Nephron progenitor cell (in vitro differentiated cells): Measurements from ENCODE around the gene IGSF3.

Source experiments
- DNase-seq: peaks from one replicate; pipeline ENCODE4 v3.0.0; 2021
- H3K27ac Mint-ChIP-seq: 2 replicates; pipeline ENCODE4 v1.8.0; 2021; ENCODE audit warnings: mild to moderate bottlenecking, moderate library complexity, mixed read lengths
- H3K27me3 Mint-ChIP-seq: 2 replicates; pipeline ENCODE4 v1.8.0; 2021; ENCODE audit warnings: mild to moderate bottlenecking, low read depth, mixed read lengths; ENCODE audit not compliant: poor library complexity
- H3K36me3 Mint-ChIP-seq: 2 replicates; pipeline ENCODE4 v1.8.0; 2021; ENCODE audit warnings: low read depth, mixed read lengths
- H3K4me1 Mint-ChIP-seq: 2 replicates; pipeline ENCODE4 v1.8.0; 2021; ENCODE audit warnings: mixed read lengths
- H3K4me3 Mint-ChIP-seq: 2 replicates; pipeline ENCODE4 v1.8.0; 2021; ENCODE audit warnings: mild to moderate bottlenecking, moderate library complexity, mixed read lengths
- H3K9me3 Mint-ChIP-seq: 2 replicates; pipeline ENCODE4 v1.8.0; 2021; ENCODE audit warnings: mild to moderate bottlenecking, moderate library complexity, mixed read lengths
- CTCF ChIP-seq: fragments of 200-600 bp; sonication (generic); IDR thresholded peaks from 2 replicates; pipeline ENCODE4 v1.5.0; 2021; ENCODE audit warnings: antibody characterized with exemption

IGSF3 gene

GRCh38 chr1:116686175-116686574 is 18.6 kb upstream of the IGSF3 start:
- no peak for TF ChIP-seq CTCF
- peaks cover 15% of the 10 kb centered on the region for H3K27me3 Mint-ChIP-seq
- H3K9me3 Mint-ChIP-seq: no peaks in the 10 kb centered on the region
- no peak overlapping the region for H3K27ac Mint-ChIP-seq
- peaks cover 18% of the 10 kb centered on the region for H3K4me1 Mint-ChIP-seq
- DNase-seq: no peak
- no peak overlapping the region for H3K4me3 Mint-ChIP-seq
- H3K36me3 Mint-ChIP-seq: no peaks in the 10 kb centered on the region

DNA sequence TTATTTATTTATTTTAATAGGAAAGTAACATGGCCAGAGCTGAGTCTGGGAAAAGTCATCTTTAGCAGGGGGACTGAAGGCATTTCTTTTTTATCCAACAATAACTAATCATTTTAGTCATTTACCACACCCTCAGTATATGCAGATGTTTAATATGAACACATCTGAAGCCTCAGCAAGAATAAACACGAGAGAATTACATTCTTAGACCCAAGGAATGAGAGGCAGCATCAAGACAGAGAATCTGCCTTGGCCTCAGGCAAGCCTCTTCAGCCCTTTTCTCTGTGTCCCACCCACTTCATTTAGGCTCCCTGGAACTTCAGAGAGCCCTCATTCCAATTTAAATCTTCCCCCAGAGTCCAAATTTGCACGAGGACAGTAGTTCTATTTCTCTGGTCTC is 17.0 kb upstream of the IGSF3 start:
- TF ChIP-seq CTCF: no peak
- Mint-ChIP-seq H3K36me3 (no peaks in the 10 kb centered on the region), H3K9me3 (no peaks in the 10 kb centered on the region), H3K4me3 (no peak overlapping the region), H3K27me3 (peaks cover 5% of the 10 kb centered on the region), H3K4me1 (peaks cover 7% of the 10 kb centered on the region), H3K27ac (no peak overlapping the region)
- DNase-seq: no peak

DNA sequence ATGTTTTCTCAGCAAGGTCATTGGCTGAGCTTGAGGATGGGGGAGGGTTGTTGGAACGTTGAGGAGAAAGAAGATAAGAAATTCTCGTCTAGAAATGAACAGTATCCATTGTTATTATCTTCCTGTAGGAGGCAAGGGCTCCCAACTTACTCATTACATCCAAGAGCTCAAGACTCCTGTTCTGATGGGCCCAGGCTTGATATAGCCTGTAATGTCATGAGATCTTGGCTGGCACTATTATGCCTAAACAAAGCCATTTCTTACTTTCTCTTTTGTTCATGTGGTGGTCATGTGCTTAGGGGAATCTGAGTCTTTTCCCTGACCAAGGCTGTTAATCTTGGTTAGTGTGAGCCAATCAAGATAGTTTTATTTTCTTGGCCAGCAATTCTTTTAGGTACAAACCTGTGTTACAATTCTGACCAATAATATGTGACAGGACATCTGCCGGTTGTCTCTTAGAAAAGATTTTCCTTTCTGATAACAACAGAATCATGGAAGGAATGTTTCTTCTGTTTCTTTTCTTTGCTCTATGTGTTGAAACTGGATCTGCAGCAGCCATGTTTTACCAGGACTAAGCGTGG is 15.2 kb upstream of the IGSF3 start:
- Mint-ChIP-seq H3K36me3 (no peaks in the 10 kb centered on the region), H3K9me3 (no peaks in the 10 kb centered on the region), H3K4me1 (peaks cover 6% of the 10 kb centered on the region), H3K27me3 (peaks cover under 1% of the 10 kb centered on the region), H3K27ac (no peak overlapping the region), H3K4me3 (no peak overlapping the region)
- no peak for DNase-seq
- TF ChIP-seq CTCF: no peak

GRCh38 chr1:116681343-116681899 is 13.9 kb upstream of the IGSF3 start:
- Mint-ChIP-seq H3K36me3 (no peaks in the 10 kb centered on the region), H3K9me3 (no peaks in the 10 kb centered on the region), H3K27me3 (no peaks in the 10 kb centered on the region), H3K4me3 (no peak overlapping the region), H3K27ac (no peak overlapping the region), H3K4me1 (no peaks in the 10 kb centered on the region)
- DNase-seq: no peak
- TF ChIP-seq CTCF: no peak

DNA sequence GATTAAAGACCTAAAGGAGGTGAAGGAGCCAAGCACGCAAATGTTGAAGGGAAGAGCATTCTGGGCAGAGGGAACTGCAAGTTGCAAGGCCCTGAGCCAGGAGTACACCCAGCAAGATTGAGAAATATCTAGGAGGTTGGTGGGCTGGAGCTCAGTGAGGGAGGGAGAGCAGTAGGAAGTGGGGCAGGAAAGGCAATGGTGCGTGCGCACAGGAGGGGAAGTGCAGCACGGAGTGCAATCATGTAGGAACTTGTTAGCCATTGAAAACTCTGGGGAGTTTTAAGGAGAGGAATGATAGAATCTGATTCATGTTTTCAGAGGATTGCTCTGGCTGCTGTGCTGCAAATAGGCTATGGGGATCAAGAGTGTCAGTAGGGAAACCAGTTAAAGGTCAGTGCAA is 13.2 kb upstream of the IGSF3 start:
- H3K27me3 Mint-ChIP-seq: no peaks in the 10 kb centered on the region
- no peaks in the 10 kb centered on the region for H3K36me3 Mint-ChIP-seq
- H3K27ac Mint-ChIP-seq: no peak overlapping the region
- H3K4me3 Mint-ChIP-seq: no peak overlapping the region
- no peaks in the 10 kb centered on the region for H3K9me3 Mint-ChIP-seq
- DNase-seq: no peak
- H3K4me1 Mint-ChIP-seq: no peaks in the 10 kb centered on the region
- no peak for TF ChIP-seq CTCF
